Measurements from ENCODE around the gene PPP1R9B.

The PPP1R9B gene

GRCh38 chr17:50171371-50172071, 21.0 kb upstream of the PPP1R9B start:
- no peak for DNase-seq

DNA sequence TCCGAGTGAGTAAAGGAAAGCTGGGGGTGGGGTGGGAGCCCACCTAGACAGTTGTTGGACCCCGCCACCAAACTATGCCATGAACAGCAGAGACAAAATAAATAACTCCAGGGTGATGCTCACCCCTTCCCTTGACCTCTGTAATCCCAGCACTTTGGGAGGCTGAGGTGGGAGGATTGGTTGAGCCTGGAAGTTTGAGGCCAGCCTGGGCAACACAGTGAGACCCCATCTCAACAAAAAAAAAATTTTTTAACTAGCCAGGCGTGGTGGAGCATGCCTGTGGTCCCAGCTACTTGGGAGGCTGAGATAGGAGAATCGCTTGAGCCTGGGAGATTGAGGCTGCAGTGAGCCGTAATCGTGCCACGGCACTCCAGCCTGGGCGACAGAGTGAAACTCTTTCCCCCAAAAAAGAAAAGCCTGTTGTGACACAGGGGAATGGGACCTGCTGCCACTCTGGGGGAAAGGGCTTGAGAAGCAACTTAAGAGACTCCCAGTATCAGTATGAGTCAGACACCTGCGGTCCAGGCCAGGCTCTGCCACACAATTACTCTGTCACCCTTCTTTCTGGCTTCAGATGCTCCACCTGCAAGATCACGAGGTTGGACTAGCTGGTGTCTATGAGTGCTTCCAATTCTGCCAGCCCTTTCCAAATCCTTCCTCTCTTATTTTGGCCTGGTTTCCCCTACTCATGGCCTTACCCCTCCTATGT, 20.3 kb upstream of the PPP1R9B start:
- DNase-seq = no peak

- no peak for DNase-seq
Observed at GRCh38 chr17:50169881-50170459, 19.5 kb upstream of the PPP1R9B start.

GRCh38 chr17:50169121-50169764, 18.8 kb upstream of the PPP1R9B start:
- DNase-seq = peak; percentile 40

GRCh38 chr17:50168319-50168718, 17.8 kb upstream of the PPP1R9B start:
- DNase-seq = no peak

DNA sequence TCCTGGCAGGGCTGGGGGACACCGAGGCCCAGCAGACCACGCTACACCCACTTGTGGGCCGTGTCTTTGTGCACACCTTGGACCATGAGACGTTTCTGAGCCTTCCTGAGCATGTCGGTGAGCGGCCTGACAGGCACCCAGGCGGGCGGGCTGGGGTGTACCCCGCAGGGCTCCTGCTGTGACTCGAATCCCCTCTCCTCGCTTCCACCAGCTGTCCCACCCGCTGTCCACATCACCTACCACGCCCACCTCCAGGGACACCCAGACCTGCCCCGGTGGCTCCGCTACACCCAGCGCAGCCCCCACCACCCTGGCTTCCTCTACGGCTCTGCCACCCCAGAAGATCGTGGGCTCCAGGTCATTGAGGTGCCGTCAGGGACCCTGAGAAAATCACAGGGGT, 16.9 kb upstream of the PPP1R9B start:
- DNase-seq = no peak

GRCh38 chr17:50166518-50167181, 16.2 kb upstream of the PPP1R9B start:
- DNase-seq = no peak

DNA sequence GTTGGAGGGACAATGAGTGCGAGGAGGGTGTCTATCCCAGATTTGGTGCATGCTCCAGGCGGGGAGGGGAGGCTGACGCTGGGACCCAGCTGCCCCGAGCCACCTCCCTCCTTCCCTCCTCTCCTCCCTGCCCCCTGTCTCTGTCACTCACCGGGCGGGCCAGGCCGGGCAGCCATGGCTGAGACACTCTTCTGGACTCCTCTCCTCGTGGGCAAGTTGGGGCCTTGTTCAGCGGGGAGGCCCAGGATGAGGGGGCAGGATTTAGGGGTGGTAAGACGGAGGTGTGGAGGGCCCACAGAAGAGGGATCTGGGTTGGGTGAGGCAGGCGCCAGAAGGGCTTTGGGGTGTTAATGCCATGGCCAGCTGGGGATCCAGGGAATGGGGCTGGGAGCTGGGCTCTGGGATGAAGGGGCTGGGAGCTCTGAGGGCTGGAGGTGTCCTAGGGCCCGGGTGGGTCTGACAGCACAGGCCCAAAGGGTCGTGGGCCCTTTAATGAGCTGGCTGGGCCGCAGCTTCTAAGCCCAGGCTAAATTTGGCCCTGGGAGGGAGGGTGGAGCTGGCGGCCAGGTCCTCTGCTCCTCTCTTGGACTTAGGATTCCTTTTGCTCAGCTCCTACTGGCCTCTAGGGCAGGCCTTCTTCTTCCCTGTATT, 15.5 kb upstream of the PPP1R9B start, which contains the start of gene SGCA:
Gene SGCA, plus strand, starts transcription at position 139 of the 651 bp plus-strand sequence. Its CDS starts 36 bp downstream, at position 175.
- no peak for DNase-seq

GRCh38 chr17:50165466-50165865, 15.0 kb upstream of the PPP1R9B start:
- DNase-seq = no peak

GRCh38 chr17:50165066-50165465, 14.6 kb upstream of the PPP1R9B start:
- DNase-seq = no peak

DNA sequence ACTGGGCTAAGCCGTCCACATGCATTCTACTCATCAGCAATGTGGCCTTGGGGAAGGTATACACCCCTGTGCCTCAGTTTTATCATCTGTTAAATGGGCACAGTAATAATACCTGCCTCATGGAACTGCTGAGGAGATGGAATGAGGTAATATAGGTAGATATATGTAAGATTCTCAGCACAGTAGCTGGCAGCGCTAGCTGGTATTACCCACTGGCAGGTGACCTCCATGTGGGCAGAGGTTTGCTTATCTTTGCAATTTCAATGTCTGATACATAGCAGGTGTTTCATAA, 14.2 kb upstream of the PPP1R9B start:
- no peak for DNase-seq

GRCh38 chr17:50163843-50164696, 13.6 kb upstream of the PPP1R9B start:
- no peak for DNase-seq

DNA sequence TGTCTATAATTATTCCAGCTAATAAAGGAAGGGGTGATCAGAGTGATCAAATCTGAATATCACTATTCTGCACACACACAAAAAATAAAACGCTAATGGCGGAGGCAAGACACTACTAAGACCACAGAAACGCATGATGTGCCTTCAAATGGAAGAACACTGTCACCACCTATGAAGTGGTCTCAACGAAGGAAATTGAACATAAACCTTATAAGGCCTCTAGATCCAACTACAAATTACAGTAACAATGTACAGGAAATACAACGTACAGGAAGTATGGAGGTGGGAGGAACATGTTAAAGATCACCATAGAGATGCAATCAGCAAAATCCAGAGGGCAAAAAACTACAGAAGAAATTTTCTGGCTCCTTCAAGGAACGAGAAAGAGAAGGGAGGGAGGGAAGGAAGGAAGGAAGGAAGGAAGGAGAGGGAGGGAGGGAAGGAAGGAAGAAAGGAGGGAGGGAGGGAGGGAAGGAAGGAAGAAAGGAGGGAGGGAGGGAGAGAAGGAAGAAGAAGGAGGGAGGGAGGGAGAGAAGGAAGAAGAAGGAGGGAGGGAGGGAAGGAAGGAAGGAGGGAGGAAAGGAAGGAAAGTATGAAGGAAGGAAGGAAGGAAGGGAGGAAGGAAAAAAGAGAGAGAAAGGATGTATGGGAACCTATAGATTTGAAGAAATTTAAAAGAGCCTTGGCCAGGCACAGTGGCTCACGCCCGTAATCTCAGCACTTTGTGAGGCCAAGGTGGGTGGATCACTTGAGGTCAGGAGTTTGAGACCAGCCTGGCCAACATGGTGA, 12.2 kb upstream of the PPP1R9B start:
- DNase-seq = no peak

- DNase-seq = no peak
Observed at GRCh38 chr17:50161911-50162288, 11.4 kb upstream of the PPP1R9B start.

DNA sequence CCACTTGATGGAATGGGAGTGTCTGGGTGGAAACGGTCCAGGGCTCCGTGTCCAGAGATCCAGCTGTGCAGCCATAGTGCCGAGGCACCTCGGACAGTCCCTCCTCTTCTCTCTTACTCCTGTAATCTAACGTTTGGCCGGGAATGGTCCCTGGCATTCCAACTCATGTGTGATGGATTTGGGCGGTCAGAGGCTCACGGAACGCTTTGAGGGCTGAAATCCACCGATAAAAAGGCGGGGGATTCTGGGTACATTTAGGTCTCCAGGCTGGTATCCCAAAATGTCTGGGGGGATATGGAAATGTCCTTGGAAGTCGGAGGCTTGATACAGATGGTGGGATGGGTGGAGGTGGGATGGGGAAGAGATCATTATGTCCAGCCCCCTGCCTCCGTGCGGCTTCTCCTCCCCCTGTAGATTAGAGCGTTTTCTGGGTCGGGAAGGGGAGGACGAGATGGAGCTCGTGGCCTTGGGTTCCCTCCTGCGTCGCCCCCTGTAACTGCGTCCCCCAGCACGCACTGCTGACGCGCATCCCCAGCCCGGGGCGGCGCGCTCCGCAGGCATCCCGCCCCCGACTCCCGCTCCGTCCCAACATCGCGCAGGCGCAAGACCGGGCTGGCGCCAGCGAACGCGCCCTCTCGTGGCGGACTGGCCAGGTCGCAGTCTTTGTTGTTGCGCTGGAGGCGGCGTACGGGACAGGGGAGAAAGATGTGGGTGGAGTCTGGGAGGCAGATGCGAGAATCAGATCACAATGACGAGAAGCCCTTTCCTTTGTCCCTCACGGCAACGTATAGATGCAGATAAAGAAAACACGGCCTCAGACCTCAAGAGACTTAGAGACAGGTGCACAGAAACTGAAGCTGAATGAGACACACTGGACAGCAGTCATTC, 10.8 kb upstream of the PPP1R9B start:
- peak; percentile 90 for DNase-seq

GRCh38 chr17:50157891-50158290, 7.4 kb upstream of the PPP1R9B start:
- DNase-seq = no peak

DNA sequence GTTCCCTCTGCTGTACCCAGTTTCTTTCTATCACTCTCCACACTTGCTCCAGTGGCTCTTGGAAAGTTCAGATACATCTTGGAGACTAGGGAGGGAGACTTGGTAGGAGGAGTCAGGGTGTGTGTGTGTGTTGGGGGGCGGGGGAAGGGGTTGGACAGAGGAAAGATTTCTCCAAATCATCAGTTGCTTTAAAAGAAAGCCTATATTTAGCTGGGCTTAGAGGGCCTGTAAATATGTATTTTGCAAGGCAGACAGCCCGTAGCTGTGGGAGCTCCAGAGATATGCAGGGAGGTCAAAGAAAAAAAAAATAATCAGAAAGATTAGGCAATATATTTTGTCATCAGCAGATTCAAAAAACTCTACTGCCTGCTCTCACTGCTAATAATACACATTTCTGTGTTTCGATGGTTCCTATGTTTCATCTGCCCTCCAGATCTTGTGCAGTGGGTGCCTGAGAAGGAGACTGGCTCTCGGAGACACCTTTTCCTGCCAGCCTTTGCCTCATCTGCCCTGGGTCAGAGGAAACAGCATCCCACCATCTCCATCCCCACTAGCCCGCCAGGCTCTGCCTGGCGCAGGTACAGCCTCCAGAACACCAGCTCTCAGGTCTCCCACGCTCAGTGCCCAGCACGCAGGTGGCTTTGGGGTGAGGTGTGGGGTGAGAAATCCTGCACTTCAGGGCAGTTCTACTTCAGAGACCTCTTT, 4.8 kb upstream of the PPP1R9B start:
- no peak for DNase-seq

DNA sequence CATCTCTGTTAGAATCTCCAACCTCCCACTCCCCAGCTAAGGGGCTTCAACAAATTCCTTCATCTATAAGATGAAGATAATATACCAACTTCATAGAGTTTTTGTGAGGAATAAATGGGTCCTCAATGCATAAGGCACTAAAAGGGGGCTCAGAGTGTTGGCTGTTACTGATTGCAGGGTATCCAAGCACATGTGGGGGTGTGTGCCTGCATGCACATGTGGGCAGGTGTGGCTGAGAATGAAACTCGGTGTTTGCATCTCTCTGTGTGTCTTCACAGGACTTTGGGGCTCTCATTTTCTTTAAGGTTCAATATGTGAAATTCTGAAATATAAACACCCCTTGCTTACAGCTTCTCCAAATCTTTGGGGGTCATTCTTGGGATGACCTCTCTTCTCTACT, 4.1 kb upstream of the PPP1R9B start:
- DNase-seq = no peak
